ENCODE measurements around the gene PLXNB2.

PLXNB2 gene

GRCh38 chr22:50268655-50269113 lies 38.8 kb downstream of the PLXNB2 start:
- Histone ChIP-seq H3K9ac (ENCODE audit: low read depth, low read length) (no peak overlapping the region), H3K9me3 (ENCODE audit: control insufficient read depth, insufficient read depth, low read length) (no peaks in the 10 kb centered on the region), H3K4me1 (ENCODE audit: insufficient read depth, low read length) (peaks cover 10% of the 10 kb centered on the region; the same call in 1 of the 2 replicates), H3K36me3 (ENCODE audit: insufficient read depth, low read length) (no peaks in the 10 kb centered on the region)

- Histone ChIP-seq H3K9me3 (ENCODE audit: control insufficient read depth, insufficient read depth, low read length) (no peaks in the 10 kb centered on the region), H3K4me1 (ENCODE audit: insufficient read depth, low read length) (peaks cover 15% of the 10 kb centered on the region; the same call in 1 of the 2 replicates), H3K36me3 (ENCODE audit: insufficient read depth, low read length) (no peaks in the 10 kb centered on the region), H3K9ac (ENCODE audit: low read depth, low read length) (peak overlapping the region; percentile 42; the same call in 1 of the 2 replicates)
These were observed 39.7 kb downstream of the PLXNB2 start for GRCh38 chr22:50267591-50268390.

GRCh38 chr22:50266994-50267393 lies 40.5 kb downstream of the PLXNB2 start:
- Histone ChIP-seq H3K36me3 (ENCODE audit: insufficient read depth, low read length) (no peaks in the 10 kb centered on the region), H3K9ac (ENCODE audit: low read depth, low read length) (no peak overlapping the region), H3K9me3 (ENCODE audit: control insufficient read depth, insufficient read depth, low read length) (no peaks in the 10 kb centered on the region), H3K4me1 (ENCODE audit: insufficient read depth, low read length) (peaks cover 23% of the 10 kb centered on the region; the same call in 1 of the 2 replicates)

GRCh38 chr22:50264946-50265669 lies 42.3 kb downstream of the PLXNB2 start:
- Histone ChIP-seq H3K4me1 (ENCODE audit: insufficient read depth, low read length) (peaks cover 24% of the 10 kb centered on the region; the same call in 1 of the 2 replicates), H3K9ac (ENCODE audit: low read depth, low read length) (no peak overlapping the region)

GRCh38 chr22:50264104-50264745 lies 43.2 kb downstream of the PLXNB2 start:
- Histone ChIP-seq H3K9me3 (ENCODE audit: control insufficient read depth, insufficient read depth, low read length) (no peaks in the 10 kb centered on the region), H3K9ac (ENCODE audit: low read depth, low read length) (no peak overlapping the region), H3K4me1 (ENCODE audit: insufficient read depth, low read length) (peaks cover 21% of the 10 kb centered on the region; the same call in 1 of the 2 replicates), H3K36me3 (ENCODE audit: insufficient read depth, low read length) (no peaks in the 10 kb centered on the region)

More at GRCh38 chr22:50264946-50265669, 42.3 kb downstream of the PLXNB2 start:
- Histone ChIP-seq H3K9me3 (ENCODE audit: control insufficient read depth, insufficient read depth, low read length) (no peaks in the 10 kb centered on the region), H3K36me3 (ENCODE audit: insufficient read depth, low read length) (no peaks in the 10 kb centered on the region)

GRCh38 chr22:50262973-50263617 lies 44.4 kb downstream of the PLXNB2 start:
- Histone ChIP-seq H3K9ac (ENCODE audit: low read depth, low read length) (no peak overlapping the region), H3K4me1 (ENCODE audit: insufficient read depth, low read length) (peaks cover 14% of the 10 kb centered on the region; the same call in 1 of the 2 replicates), H3K9me3 (ENCODE audit: control insufficient read depth, insufficient read depth, low read length) (no peaks in the 10 kb centered on the region), H3K36me3 (ENCODE audit: insufficient read depth, low read length) (no peaks in the 10 kb centered on the region)

- peaks cover 14% of the 10 kb centered on the region; the same call in 1 of the 2 replicates for H3K4me1 ChIP-seq (ENCODE audit: insufficient read depth, low read length)
- no peaks in the 10 kb centered on the region for H3K36me3 ChIP-seq (ENCODE audit: insufficient read depth, low read length)
- H3K9me3 ChIP-seq (ENCODE audit: control insufficient read depth, insufficient read depth, low read length): no peaks in the 10 kb centered on the region
- H3K9ac ChIP-seq (ENCODE audit: low read depth, low read length): peak overlapping the region; percentile 36; the same call in 1 of the 2 replicates
These were observed 45.0 kb downstream of the PLXNB2 start for GRCh38 chr22:50262460-50262911.

- Histone ChIP-seq H3K9ac (ENCODE audit: low read depth, low read length) (peak within 1 kb of the TSS; percentile 56), H3K36me3 (ENCODE audit: insufficient read depth, low read length) (no peaks in the 10 kb centered on the region), H3K9me3 (ENCODE audit: control insufficient read depth, insufficient read depth, low read length) (no peaks in the 10 kb centered on the region)
These were observed 45.6 kb downstream of the PLXNB2 start, which contains the start of gene MAPK12 for GRCh38 chr22:50261615-50262459. MAPK12 (minus strand) TSS chr22:50261683; CDS start chr22:50261509, 174 bp downstream.

GRCh38 chr22:50260801-50261614 lies 46.4 kb downstream of the PLXNB2 start:
- peaks cover 14% of the 10 kb centered on the region; the same call in 1 of the 2 replicates for H3K4me1 ChIP-seq (ENCODE audit: insufficient read depth, low read length)
- H3K9ac ChIP-seq (ENCODE audit: low read depth, low read length): peak overlapping the region; percentile 56
- H3K36me3 ChIP-seq (ENCODE audit: insufficient read depth, low read length): no peaks in the 10 kb centered on the region
- no peaks in the 10 kb centered on the region for H3K9me3 ChIP-seq (ENCODE audit: control insufficient read depth, insufficient read depth, low read length)

More at GRCh38 chr22:50261615-50262459, 45.6 kb downstream of the PLXNB2 start, which contains the start of gene MAPK12:
- peaks cover 14% of the 10 kb centered on the region; the same call in 1 of the 2 replicates for H3K4me1 ChIP-seq (ENCODE audit: insufficient read depth, low read length)

GRCh38 chr22:50260434-50260800 lies 47.0 kb downstream of the PLXNB2 start:
- no peaks in the 10 kb centered on the region for H3K36me3 ChIP-seq (ENCODE audit: insufficient read depth, low read length)
- peak overlapping the region; percentile 56 for H3K9ac ChIP-seq (ENCODE audit: low read depth, low read length)
- H3K4me1 ChIP-seq (ENCODE audit: insufficient read depth, low read length): peaks cover 14% of the 10 kb centered on the region; the same call in 1 of the 2 replicates
- H3K9me3 ChIP-seq (ENCODE audit: control insufficient read depth, insufficient read depth, low read length): no peaks in the 10 kb centered on the region

GRCh38 chr22:50259302-50259701 lies 48.1 kb downstream of the PLXNB2 start:
- Histone ChIP-seq H3K4me1 (ENCODE audit: insufficient read depth, low read length) (peaks cover 14% of the 10 kb centered on the region; the same call in 1 of the 2 replicates), H3K36me3 (ENCODE audit: insufficient read depth, low read length) (no peaks in the 10 kb centered on the region), H3K9me3 (ENCODE audit: control insufficient read depth, insufficient read depth, low read length) (no peaks in the 10 kb centered on the region), H3K9ac (ENCODE audit: low read depth, low read length) (no peak overlapping the region)

All from ES-I3 (cell line).